ENCODE measurements around the gene HGS.
A peak's percentile ranks its signal among the peaks of the same experiment; 100 is the strongest.
"Not testable (repeated sequence)": the region's sequence is repeated elsewhere in the genome, so short reads cannot be mapped to it uniquely, and the experiment has no call there.

HGS gene

DNA sequence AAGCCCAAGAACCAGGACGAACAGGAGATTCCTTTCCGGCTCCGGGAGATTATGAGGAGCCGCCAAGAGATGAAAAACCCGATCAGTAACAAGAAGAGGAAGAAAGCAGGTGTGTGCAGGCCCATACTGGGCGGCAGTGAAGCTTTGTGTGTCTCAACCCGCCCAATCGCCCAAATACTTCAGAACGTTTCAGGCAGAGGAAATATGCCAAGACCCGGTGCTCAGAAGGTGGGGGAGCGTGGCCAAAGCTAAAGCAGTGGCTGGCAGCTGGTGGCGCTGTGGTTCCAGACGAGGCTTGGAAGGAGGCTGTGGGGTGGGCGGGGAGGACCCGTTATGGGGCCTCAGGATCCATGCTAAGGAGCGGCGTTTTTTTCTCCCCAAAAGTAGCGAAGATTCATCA lies 16.1 kb upstream of the HGS start:
- Mint-ChIP-seq H3K36me3 (no peaks in the 10 kb centered on the region), H3K27me3 (no peaks in the 10 kb centered on the region), H3K27ac (peak overlapping the region; percentile 66), H3K9me3 (ENCODE audit: low read depth) (no peaks in the 10 kb centered on the region), H3K4me1 (ENCODE audit: low read depth) (peaks cover 30% of the 10 kb centered on the region), H3K4me3 (peak overlapping the region; percentile 96)

- H3K4me3 Mint-ChIP-seq: no peak overlapping the region
- H3K9me3 Mint-ChIP-seq (ENCODE audit: low read depth): no peaks in the 10 kb centered on the region
- H3K27ac Mint-ChIP-seq: no peak overlapping the region
- no peaks in the 10 kb centered on the region for H3K27me3 Mint-ChIP-seq
- no peaks in the 10 kb centered on the region for H3K36me3 Mint-ChIP-seq
- peaks cover 11% of the 10 kb centered on the region for H3K4me1 Mint-ChIP-seq (ENCODE audit: low read depth)
These were observed 11.3 kb upstream of the HGS start for GRCh38 chr17:81672504-81672903.

GRCh38 chr17:81672954-81673353 lies 10.9 kb upstream of the HGS start:
- H3K4me3 Mint-ChIP-seq: no peak overlapping the region
- no peaks in the 10 kb centered on the region for H3K9me3 Mint-ChIP-seq (ENCODE audit: low read depth)
- no peaks in the 10 kb centered on the region for H3K36me3 Mint-ChIP-seq
- H3K27ac Mint-ChIP-seq: no peak overlapping the region
- peaks cover 7% of the 10 kb centered on the region for H3K4me1 Mint-ChIP-seq (ENCODE audit: low read depth)
- H3K27me3 Mint-ChIP-seq: no peaks in the 10 kb centered on the region

GRCh38 chr17:81673561-81674258 lies 10.1 kb upstream of the HGS start:
- H3K27ac Mint-ChIP-seq: no peak overlapping the region
- H3K4me1 Mint-ChIP-seq (ENCODE audit: low read depth): peaks cover 1% of the 10 kb centered on the region
- H3K36me3 Mint-ChIP-seq: no peaks in the 10 kb centered on the region
- H3K27me3 Mint-ChIP-seq: no peaks in the 10 kb centered on the region
- H3K9me3 Mint-ChIP-seq (ENCODE audit: low read depth): no peaks in the 10 kb centered on the region
- no peak overlapping the region for H3K4me3 Mint-ChIP-seq

GRCh38 chr17:81675515-81676221 lies 8.1 kb upstream of the HGS start:
- not testable (repeated sequence) for H3K27me3 Mint-ChIP-seq; H3K9me3 Mint-ChIP-seq (ENCODE audit: low read depth); H3K27ac Mint-ChIP-seq; H3K4me3 Mint-ChIP-seq; H3K36me3 Mint-ChIP-seq; H3K4me1 Mint-ChIP-seq (ENCODE audit: low read depth)

DNA sequence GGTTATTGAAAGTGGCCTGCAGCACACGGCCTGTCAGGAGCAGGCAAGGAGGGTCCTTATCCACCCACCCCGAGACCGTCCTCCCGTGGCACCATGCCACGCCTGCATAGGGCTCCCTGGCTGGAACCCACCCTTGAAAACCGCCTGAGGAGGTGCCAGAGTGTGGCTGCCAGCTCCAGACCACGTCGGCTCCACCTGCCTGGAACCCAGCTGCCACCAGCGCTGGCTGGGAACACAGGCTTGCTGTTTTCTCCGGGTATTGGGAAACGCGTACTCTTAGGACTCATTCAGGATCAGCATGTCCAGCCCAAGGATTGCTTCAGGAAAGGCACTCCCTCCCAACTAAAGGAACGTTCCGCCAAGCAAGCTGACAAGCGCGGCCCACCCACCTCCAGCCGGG lies 6.9 kb upstream of the HGS start:
- Mint-ChIP-seq H3K4me3 (no peak overlapping the region), H3K27me3 (no peaks in the 10 kb centered on the region), H3K36me3 (no peaks in the 10 kb centered on the region), H3K9me3 (ENCODE audit: low read depth) (no peaks in the 10 kb centered on the region), H3K4me1 (ENCODE audit: low read depth) (peaks cover 2% of the 10 kb centered on the region), H3K27ac (no peak overlapping the region)

- H3K36me3 Mint-ChIP-seq: no peaks in the 10 kb centered on the region
These were observed 3.7 kb upstream of the HGS start for GRCh38 chr17:81680150-81680549.

DNA sequence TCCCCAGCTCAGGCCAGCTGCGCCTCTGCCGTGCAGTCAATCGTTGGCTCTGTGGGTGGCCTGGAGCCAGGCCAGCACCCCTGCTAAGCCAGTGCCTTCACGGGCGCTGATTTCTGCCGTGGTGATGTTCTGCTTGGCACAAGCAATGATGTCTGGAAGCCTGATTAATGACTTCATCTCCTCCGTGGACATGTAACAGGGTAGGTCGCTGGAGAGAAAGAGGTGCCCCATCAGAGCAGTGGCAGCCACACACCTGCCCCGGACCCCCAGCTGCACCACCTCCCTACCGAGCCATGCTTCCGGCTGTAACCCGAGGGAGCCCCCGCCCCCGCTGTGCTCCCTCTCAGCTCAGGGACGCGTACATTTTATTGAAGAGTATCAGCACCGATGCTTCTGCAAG lies 2.1 kb upstream of the HGS start:
- no peak overlapping the region for H3K27ac Mint-ChIP-seq
- no peaks in the 10 kb centered on the region for H3K27me3 Mint-ChIP-seq
- peaks cover 26% of the 10 kb centered on the region for H3K4me1 Mint-ChIP-seq (ENCODE audit: low read depth)
- no peaks in the 10 kb centered on the region for H3K9me3 Mint-ChIP-seq (ENCODE audit: low read depth)
- H3K36me3 Mint-ChIP-seq: peaks cover 2% of the 10 kb centered on the region
- H3K4me3 Mint-ChIP-seq: peak overlapping the region; percentile 20

More at GRCh38 chr17:81680150-81680549, 3.7 kb upstream of the HGS start:
- no peaks in the 10 kb centered on the region for H3K27me3 Mint-ChIP-seq
- H3K4me1 Mint-ChIP-seq (ENCODE audit: low read depth): peaks cover 16% of the 10 kb centered on the region
- no peak overlapping the region for H3K27ac Mint-ChIP-seq
- no peaks in the 10 kb centered on the region for H3K9me3 Mint-ChIP-seq (ENCODE audit: low read depth)
- peak overlapping the region; percentile 17 for H3K4me3 Mint-ChIP-seq

DNA sequence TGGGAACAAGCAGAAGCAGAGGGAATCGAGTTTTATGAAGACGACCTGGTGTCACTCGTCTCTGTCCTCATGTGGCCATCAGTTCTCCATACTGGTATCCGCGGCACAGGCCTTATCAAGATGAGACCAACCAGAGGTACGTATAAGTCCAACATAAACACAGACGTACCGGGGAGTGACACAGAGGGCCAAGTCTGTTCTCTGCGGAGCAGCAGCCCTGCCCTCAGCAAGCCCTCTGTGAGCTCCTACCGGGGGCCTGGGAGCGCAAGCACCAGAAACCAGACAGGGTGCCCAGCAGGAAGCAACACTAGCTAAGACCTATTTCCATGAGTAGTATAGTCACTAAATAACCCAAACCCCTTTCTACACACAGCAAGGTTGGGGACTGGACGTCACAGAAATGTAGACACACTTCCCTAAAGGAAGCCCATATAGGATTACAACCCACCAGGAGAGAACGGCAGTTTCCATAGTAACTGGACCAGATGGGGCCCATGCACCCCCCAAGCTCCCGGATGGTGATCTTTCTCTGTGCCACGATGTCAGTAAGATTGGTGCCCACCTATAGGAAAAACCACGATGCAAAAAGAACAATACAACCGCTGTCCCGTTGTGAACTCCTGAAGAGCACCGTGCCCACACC lies 1.1 kb upstream of the HGS start:
- Mint-ChIP-seq H3K36me3 (peaks cover 2% of the 10 kb centered on the region), H3K4me3 (peak overlapping the region; percentile 92), H3K27me3 (no peaks in the 10 kb centered on the region), H3K27ac (peak overlapping the region; percentile 75), H3K4me1 (ENCODE audit: low read depth) (peaks cover 29% of the 10 kb centered on the region), H3K9me3 (ENCODE audit: low read depth) (no peaks in the 10 kb centered on the region)

- H3K4me3 Mint-ChIP-seq: peak overlapping the region; percentile 92
- H3K36me3 Mint-ChIP-seq: peaks cover 2% of the 10 kb centered on the region
- H3K9me3 Mint-ChIP-seq (ENCODE audit: low read depth): no peaks in the 10 kb centered on the region
- H3K27ac Mint-ChIP-seq: peak overlapping the region; percentile 75
- H3K4me1 Mint-ChIP-seq (ENCODE audit: low read depth): peaks cover 29% of the 10 kb centered on the region
- H3K27me3 Mint-ChIP-seq: no peaks in the 10 kb centered on the region
These were observed 615 bp upstream of the HGS start for GRCh38 chr17:81683208-81683583.

- peak overlapping the region; percentile 88 for H3K27ac Mint-ChIP-seq
- H3K4me3 Mint-ChIP-seq: peak overlapping the region; percentile 91
- H3K36me3 Mint-ChIP-seq: peaks cover 2% of the 10 kb centered on the region
- H3K27me3 Mint-ChIP-seq: no peaks in the 10 kb centered on the region
- peaks cover 27% of the 10 kb centered on the region for H3K4me1 Mint-ChIP-seq (ENCODE audit: low read depth)
- no peaks in the 10 kb centered on the region for H3K9me3 Mint-ChIP-seq (ENCODE audit: low read depth)
These were observed 666 bp downstream of the HGS start for GRCh38 chr17:81684442-81684911.

GRCh38 chr17:81685108-81685507 lies 1.3 kb downstream of the HGS start:
- Mint-ChIP-seq H3K27me3 (no peaks in the 10 kb centered on the region), H3K4me3 (peak overlapping the region; percentile 91), H3K27ac (peak overlapping the region; percentile 88), H3K4me1 (ENCODE audit: low read depth) (peaks cover 27% of the 10 kb centered on the region), H3K9me3 (ENCODE audit: low read depth) (no peaks in the 10 kb centered on the region), H3K36me3 (peaks cover 2% of the 10 kb centered on the region)

DNA sequence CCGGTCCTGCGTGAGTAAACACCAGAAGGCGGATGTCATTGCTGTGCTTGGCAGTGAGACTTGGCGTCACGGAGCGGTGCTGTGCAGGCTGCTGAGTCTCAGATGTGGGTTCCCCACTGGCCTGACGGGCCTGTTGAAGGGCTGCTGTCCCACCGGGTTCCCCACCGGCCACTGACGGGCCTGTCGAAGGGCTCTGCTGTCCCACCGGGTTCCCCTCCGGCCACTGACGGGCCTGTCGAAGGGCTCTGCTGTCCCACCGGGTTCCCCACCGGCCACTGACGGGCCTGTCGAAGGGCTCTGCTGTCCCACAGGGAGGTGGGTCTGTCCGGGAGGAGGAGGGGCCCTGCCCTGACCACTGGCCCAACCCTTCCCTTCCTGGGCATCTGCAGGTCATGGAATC lies 2.8 kb downstream of the HGS start:
- H3K9me3 Mint-ChIP-seq (ENCODE audit: low read depth): no peaks in the 10 kb centered on the region
- peaks cover 27% of the 10 kb centered on the region for H3K4me1 Mint-ChIP-seq (ENCODE audit: low read depth)
- no peak overlapping the region for H3K27ac Mint-ChIP-seq
- no peak overlapping the region for H3K4me3 Mint-ChIP-seq
- peaks cover 2% of the 10 kb centered on the region for H3K36me3 Mint-ChIP-seq
- H3K27me3 Mint-ChIP-seq: no peaks in the 10 kb centered on the region

DNA sequence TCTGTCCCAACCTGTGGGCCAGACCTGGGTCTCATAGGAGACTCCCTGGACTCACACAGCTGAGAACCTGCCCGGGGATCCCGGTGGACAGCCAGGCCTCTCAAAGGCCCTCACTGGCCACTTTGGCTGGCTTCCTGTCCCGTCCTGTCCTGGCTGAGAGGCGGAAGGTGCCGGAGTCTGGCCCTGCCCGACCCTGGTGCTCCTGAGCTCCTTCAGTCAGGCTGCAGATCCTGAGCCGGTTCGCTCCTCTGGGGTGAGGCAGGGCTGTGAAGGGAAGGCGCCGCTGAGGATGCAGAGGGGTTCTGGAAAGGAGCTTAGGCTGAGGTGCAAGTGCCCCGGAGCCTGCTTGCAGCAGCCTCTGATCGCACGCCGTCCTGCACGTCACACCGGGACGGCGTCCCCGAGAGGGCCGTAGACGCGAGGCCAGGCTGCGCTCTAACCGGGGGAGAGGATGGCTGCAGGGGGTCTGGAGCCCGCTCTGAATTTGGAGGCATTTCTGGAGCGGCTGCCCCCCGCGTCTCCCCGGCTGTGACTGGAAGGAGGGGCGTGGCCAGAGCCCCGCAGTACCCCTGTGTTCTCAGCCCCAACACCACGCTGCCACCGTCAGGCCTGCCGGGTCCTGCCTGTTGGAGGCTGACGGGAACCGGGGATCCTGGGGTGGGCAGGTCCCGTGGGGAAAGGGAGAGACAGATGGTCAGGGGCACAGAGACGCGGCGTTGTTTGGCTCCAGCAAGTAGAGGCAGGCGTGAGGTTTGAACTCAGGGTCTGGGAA lies 4.1 kb downstream of the HGS start:
- no peaks in the 10 kb centered on the region for H3K9me3 Mint-ChIP-seq (ENCODE audit: low read depth)
- no peak overlapping the region for H3K4me3 Mint-ChIP-seq
- H3K36me3 Mint-ChIP-seq: peaks cover 2% of the 10 kb centered on the region
- H3K27ac Mint-ChIP-seq: no peak overlapping the region
- peaks cover 22% of the 10 kb centered on the region for H3K4me1 Mint-ChIP-seq (ENCODE audit: low read depth)
- H3K27me3 Mint-ChIP-seq: no peaks in the 10 kb centered on the region

GRCh38 chr17:81688616-81689015 lies 4.8 kb downstream of the HGS start:
- Mint-ChIP-seq H3K4me3 (no peak overlapping the region), H3K4me1 (ENCODE audit: low read depth) (peaks cover 22% of the 10 kb centered on the region), H3K27me3 (no peaks in the 10 kb centered on the region), H3K36me3 (peaks cover 2% of the 10 kb centered on the region), H3K9me3 (ENCODE audit: low read depth) (no peaks in the 10 kb centered on the region), H3K27ac (no peak overlapping the region)

Measured in activated naive CD8-positive, alpha-beta T cell (primary cell).